Brain microvascular endothelial cell (primary cell): ENCODE results near the gene FAM107B.

Experiments
- DNase-seq: peaks from one replicate; pipeline ENCODE4 v3.0.0-alpha.2; 2020
- H3K27ac ChIP-seq: fragments of 250-450 bp; sonication (Bioruptor Pico); 2 replicates; pipeline ENCODE4 v1.5.1; 2020; ENCODE audit warnings: mild to moderate bottlenecking, moderate library complexity
- H3K27me3 ChIP-seq: fragments of 250-450 bp; sonication (Bioruptor Pico); replicated peaks from 2 replicates; pipeline ENCODE4 v1.5.1; 2020; ENCODE audit warnings: mild to moderate bottlenecking
- H3K36me3 ChIP-seq: fragments of 250-450 bp; sonication (Bioruptor Pico); replicated peaks from 2 replicates; pipeline ENCODE4 v1.5.1; 2020; ENCODE audit warnings: mild to moderate bottlenecking
- H3K4me3 ChIP-seq: 2 replicates; pipeline ENCODE4 v1.5.1; 2011; ENCODE audit warnings: low read depth, mild to moderate bottlenecking, control low read depth, low read length, moderate library complexity
- in situ Hi-C: cut with HindIII; loops from 2 replicates; pipeline ENCODE4 v1.10.0; 2017; ENCODE audit warnings: low sequenced_read_pairs, low pct_ligation_motif_present
- TF ChIP-seq, protein P1 (sequence below): IDR thresholded peaks from 2 replicates; pipeline ENCODE4 v1.5.1; 2011; ENCODE audit warnings: low read depth, mild to moderate bottlenecking, moderate library complexity, low read length, control low read depth, inconsistent platforms; ENCODE audit errors: missing control alignments

Gene FAM107B

GRCh38 chr10:14687340-14687739 lies 87.4 kb downstream of the FAM107B start:
- no peak for DNase-seq
- Histone ChIP-seq H3K36me3 (no peaks in the 10 kb centered on the region), H3K27me3 (no peaks in the 10 kb centered on the region), H3K27ac (no peak overlapping the region), H3K4me3 (no peak overlapping the region)
- in situ Hi-C loops: no loop called here
- TF ChIP-seq, protein P1, sequence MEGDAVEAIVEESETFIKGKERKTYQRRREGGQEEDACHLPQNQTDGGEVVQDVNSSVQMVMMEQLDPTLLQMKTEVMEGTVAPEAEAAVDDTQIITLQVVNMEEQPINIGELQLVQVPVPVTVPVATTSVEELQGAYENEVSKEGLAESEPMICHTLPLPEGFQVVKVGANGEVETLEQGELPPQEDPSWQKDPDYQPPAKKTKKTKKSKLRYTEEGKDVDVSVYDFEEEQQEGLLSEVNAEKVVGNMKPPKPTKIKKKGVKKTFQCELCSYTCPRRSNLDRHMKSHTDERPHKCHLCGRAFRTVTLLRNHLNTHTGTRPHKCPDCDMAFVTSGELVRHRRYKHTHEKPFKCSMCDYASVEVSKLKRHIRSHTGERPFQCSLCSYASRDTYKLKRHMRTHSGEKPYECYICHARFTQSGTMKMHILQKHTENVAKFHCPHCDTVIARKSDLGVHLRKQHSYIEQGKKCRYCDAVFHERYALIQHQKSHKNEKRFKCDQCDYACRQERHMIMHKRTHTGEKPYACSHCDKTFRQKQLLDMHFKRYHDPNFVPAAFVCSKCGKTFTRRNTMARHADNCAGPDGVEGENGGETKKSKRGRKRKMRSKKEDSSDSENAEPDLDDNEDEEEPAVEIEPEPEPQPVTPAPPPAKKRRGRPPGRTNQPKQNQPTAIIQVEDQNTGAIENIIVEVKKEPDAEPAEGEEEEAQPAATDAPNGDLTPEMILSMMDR: no peak

GRCh38 chr10:14686356-14686755 lies 88.3 kb downstream of the FAM107B start:
- no peaks in the 10 kb centered on the region for H3K27me3 ChIP-seq
- no peak overlapping the region for H3K27ac ChIP-seq
- H3K36me3 ChIP-seq: no peaks in the 10 kb centered on the region
- in situ Hi-C loops: no loop called here
- TF ChIP-seq, protein P1: no peak
- DNase-seq: no peak
- no peak overlapping the region for H3K4me3 ChIP-seq

GRCh38 chr10:14684354-14684753 lies 90.3 kb downstream of the FAM107B start:
- in situ Hi-C loops: no loop called here
- Histone ChIP-seq H3K4me3 (no peak overlapping the region), H3K36me3 (no peaks in the 10 kb centered on the region), H3K27ac (no peak overlapping the region), H3K27me3 (no peaks in the 10 kb centered on the region)
- TF ChIP-seq, protein P1: no peak
- no peak for DNase-seq

GRCh38 chr10:14683256-14683655 lies 91.4 kb downstream of the FAM107B start:
- Histone ChIP-seq H3K27ac (no peak overlapping the region), H3K4me3 (no peak overlapping the region), H3K36me3 (no peaks in the 10 kb centered on the region), H3K27me3 (no peaks in the 10 kb centered on the region)
- TF ChIP-seq, protein P1: no peak
- in situ Hi-C loops: no loop called here
- DNase-seq: no peak

GRCh38 chr10:14681802-14682201 lies 92.9 kb downstream of the FAM107B start:
- H3K36me3 ChIP-seq: no peaks in the 10 kb centered on the region
- DNase-seq: no peak
- H3K27ac ChIP-seq: no peak overlapping the region
- no peaks in the 10 kb centered on the region for H3K27me3 ChIP-seq
- TF ChIP-seq, protein P1: no peak
- no peak overlapping the region for H3K4me3 ChIP-seq
- in situ Hi-C loops: no loop called here

DNA sequence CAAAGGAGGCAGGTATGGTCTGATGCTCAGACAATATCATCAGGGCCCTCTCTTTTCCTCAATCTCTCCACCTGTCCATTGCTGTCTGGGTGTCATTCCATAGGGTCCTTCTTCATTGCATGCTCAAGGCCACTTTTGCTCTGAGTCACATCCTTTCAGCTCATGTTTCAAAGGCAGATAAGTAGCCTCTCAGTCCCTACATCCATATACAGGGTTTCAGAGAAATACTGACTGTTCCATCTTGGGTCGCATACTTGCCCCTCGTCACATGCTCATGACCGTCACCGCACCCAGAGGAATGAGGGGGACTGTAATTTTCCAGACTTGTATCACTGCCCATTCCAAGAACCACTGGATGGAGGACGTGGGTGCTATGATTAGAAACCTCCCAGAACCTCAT lies 93.4 kb downstream of the FAM107B start:
- DNase-seq: peak; percentile 29
- Histone ChIP-seq H3K36me3 (no peaks in the 10 kb centered on the region), H3K27me3 (no peaks in the 10 kb centered on the region), H3K4me3 (no peak overlapping the region), H3K27ac (no peak overlapping the region)
- in situ Hi-C loops: no loop called here
- TF ChIP-seq, protein P1: no peak
